HG03558 (cell line): Measurements from ENCODE around the gene APOD.

Experiments used
- ATAC-seq: cut with Tn5 transposase; IDR thresholded peaks from one replicate; pipeline ENCODE4 v1.9.1; 2021; ENCODE audit warnings: moderate number of reproducible peaks; ENCODE audit not compliant: unreplicated experiment; ENCODE audit errors: extremely low read depth

Gene APOD

GRCh38 chr3:195537995-195538394, 45.7 kb downstream of the APOD start:
- no peak for ATAC-seq

- no peak for ATAC-seq
Observed at GRCh38 chr3:195535293-195535692, 48.4 kb downstream of the APOD start.

DNA sequence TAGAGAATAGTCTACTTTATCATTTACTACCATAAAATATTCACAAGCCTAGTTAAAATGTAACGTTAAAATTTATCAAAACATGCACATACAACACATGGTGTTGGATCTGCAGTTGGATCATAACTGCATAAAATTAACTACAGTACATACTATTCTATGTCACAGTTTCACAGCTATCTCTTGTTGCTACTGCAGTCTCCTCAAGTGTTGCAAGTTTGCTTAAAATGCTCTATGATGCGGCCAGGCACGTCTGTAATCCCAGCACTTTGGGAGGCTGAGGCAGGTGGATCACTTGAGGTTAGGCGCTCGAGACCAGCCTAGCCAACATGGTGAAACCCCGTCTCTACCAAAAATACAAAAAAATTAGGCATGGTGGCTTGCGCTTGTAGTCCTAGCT, 50.9 kb downstream of the APOD start:
- no peak for ATAC-seq

DNA sequence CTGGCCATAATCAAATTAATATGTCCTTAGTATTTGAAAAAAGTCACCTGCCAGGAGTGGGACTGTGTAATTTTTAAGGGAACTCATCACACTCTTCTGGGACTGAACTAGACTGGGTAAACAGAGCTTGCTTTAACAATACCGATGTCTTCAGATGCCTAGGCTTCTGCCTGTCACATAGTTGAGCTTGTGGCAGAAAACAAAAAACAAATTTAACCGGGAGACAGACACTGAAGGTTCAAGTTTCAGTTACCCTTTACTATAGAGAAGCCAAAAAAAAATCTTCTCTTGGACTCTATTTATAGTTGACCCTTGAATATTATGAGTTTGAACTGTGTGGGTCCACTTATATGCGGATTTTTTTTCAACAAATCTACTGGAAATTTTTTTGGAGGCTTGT, 51.4 kb downstream of the APOD start:
- ATAC-seq, result no peak

- ATAC-seq, result no peak
Observed at GRCh38 chr3:195531683-195532082, 52.1 kb downstream of the APOD start.

DNA sequence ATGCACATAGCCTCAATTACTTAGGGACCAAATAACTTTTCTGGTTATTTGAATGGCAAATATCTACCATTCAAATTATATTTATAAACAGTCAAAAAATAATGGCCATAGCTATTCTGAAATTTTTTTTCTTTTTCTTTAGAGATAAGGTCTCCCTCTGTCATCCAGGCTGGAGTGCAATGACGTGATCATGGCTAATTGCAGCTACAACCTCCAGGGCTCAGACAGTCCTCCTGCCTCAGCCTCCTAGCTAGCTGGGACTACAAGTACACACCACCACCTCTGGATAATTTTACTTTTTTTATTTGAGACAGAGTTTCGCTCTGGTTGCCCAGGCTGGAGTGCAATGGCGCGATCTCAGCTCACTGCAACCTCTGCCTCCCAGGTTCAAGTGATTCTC, 57.2 kb downstream of the APOD start:
- no peak for ATAC-seq

DNA sequence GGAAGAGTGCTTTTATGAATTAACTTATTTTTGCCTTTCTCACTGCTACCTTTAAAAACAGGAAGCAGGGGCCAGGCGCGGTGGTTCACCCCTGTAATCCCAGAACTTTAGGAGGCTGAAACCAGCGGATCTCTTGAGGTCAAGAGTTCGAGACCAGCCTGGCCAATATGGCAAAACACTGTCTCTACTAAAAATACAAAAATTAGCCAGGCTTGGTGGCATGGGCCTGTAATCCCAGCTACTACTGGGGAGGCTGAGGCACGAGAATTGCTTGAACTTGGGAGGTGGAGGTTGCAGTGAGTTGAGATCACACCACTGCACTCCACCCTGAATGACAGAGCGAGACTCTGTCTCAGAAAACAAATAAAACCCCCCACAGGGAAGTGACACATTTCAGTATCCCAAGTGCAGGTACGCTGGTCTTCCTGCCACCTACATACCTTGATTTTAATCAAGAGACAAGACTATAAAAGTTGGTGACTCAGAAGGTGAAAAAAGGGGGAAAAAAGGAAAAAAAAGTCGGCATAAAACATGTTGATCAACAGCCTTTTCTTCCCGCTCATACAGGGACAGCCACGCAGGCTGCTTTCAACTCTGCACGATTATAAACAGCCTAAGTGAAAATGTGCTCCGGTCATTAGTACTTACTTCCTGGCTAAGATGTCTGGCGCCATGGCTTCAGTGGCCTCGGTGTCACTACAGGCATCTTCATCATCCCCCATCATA, 59.4 kb downstream of the APOD start:
- ATAC-seq, result no peak

DNA sequence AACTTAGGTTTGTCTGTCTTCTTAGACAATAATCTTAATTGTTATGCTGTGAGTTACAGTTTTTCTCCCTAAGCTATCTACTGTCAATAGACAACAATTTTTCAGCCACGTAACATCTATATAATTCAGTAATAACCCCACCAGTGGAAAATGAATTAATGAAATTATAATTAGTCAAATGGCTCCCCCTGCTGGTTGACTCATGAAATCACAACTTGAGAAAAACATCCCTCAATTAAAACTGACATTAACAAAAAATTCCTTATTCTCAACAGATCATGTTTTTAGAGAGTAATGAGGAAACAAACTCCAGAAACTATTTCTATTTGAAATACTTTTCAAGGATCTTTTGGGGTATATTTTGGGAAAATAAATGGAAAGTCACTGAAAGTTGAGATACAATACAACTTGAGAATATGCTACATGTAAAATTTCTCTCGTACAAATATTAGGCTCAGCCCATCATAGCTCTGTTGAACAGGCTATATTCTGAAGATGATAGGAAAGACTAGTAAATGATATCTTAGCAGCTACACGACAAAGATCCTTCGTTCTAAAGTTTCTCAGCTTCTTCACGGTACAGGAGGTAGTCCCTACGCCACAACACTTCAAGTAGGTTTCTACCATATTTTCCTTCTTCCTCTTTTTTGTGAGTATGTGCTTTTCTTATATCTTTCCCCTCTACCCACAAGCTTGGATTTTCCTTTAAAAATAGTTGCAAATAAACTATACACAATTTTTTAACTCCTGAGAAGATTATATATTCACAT, 61.3 kb downstream of the APOD start:
- no peak for ATAC-seq
